Ovary (tissue), 9 donors: ENCODE data around the gene HLCS. TPM values are rescaled to one million over a fixed set of nuclear protein-coding genes. Genes with fewer than 3 reads are reported as not detected.

Source experiments
- DNase-seq, 5 donors: peaks; one replicate each; pipeline ENCODE4 v3.0.0-alpha.2; 2019 to 2020
- H3K27ac ChIP-seq, 2 donors: fragments of 200-600 bp; one replicate each; pipeline versions ENCODE4 v1.5.1 to v1.8.0; 2019 to 2022
- H3K27me3 ChIP-seq: fragments of 200-600 bp; one replicate; pipeline ENCODE4 v1.8.0; 2022
- H3K36me3 ChIP-seq: fragments of 200-600 bp; sonication (generic); one replicate; pipeline ENCODE4 v1.5.1; 2019
- H3K4me1 ChIP-seq: one replicate; pipeline ENCODE4 v1.8.1; 2013; ENCODE audit warnings: mild to moderate bottlenecking, moderate library complexity; ENCODE audit not compliant: insufficient read depth
- H3K4me3 ChIP-seq: fragments of 200-600 bp; sonication (generic); one replicate; pipeline ENCODE4 v1.5.1; 2017
- H3K9me3 ChIP-seq, 2 donors: fragments of 200-600 bp in 1 of 2; sonication (generic) in 1 of 2; one replicate each; pipeline versions ENCODE4 v1.5.1 to v1.8.1; 2013 to 2019; ENCODE audit warnings: mild to moderate bottlenecking in 1 of 2, moderate library complexity in 1 of 2
- CTCF ChIP-seq, 3 donors: fragments of 450-650 bp in 2 of 3; fragments of 200-600 bp in 1 of 3; IDR thresholded peaks; one replicate each; pipeline versions ENCODE4 v1.5.1 to v1.8.0; 2016 to 2022; ENCODE audit warnings: antibody characterized with exemption in 3 of 3, mild to moderate bottlenecking in 1 of 3
- EP300 ChIP-seq: sonication (generic); formaldehyde crosslinking; IDR thresholded peaks from one replicate; pipeline ENCODE4 v1.6.1; 2017; ENCODE audit warnings: antibody characterized with exemption
- POLR2A ChIP-seq: fragments of 450-650 bp; IDR thresholded peaks from one replicate; pipeline ENCODE4 v1.6.1; 2017; ENCODE audit warnings: antibody characterized with exemption, mild to moderate bottlenecking, moderate library complexity
- WGBS, 3 donors: extraction: QIAGEN DNeasy Blood & Tissue Kit in 1 of 3; methylation state at CpG; one replicate each; pipeline versions ENCODE4 v1.1.5 to v1.1.7; 2013 to 2017; 5-methylcytosine and 5-hydroxymethylcytosine counted together
- intact Hi-C, 4 donors: fragments of 100-400 bp; cut with DNase I; formaldehyde crosslinking; loops; one replicate each; pipeline versions ENCODE4 v1.11.0 to v1.15.1; 2022 to 2023
- polyA plus RNA-seq, 2 donors: library from polyadenylated mRNA; stranded (reverse); fragments of 200-250 nt in 1 of 2; fragments of 350-450 nt in 1 of 2; fragmentation: Illumina TruSeq in 1 of 2; extraction: RNeasy Lipid Tissue Mini Kit (QIAGEN cat#74804) in 1 of 2; gene quantifications; one replicate each; pipeline ENCODE4 v1.2.3, GENCODE V29; 2013 to 2014
- total RNA-seq, 7 donors: library from RNA; depleted of rRNA in 2 of 7; stranded (reverse); fragments of >200 nt in 2 of 7; fragmentation: NEBNext Ultra II Directional in 3 of 7; extraction: Animal tissue kit (Norgen Biotek cat#: 25700) in 3 of 7; gene quantifications; one replicate each; pipeline versions ENCODE4 v1.1.0 to v1.2.4, GENCODE V29; 2016 to 2023
- donor health status: DM: no; HTN: no; CAD: no; lungs with moderate emphysema.
- donor health status: DM: no; HTN: no; CAD: no.
- donor health status: Bipolar disorder and iron deficiency.
- donor health status: DM: yes; HTN: yes; CAD: no.
- donor health status: DM: no; HTN: no; CAD: no.
- donor health status: DM: yes; HTN: yes; CAD: no.

The HLCS gene
- total and polyA plus RNA-seq, 9 donors, result 4.0 to 20.3 (median 12.4) TPM

DNA sequence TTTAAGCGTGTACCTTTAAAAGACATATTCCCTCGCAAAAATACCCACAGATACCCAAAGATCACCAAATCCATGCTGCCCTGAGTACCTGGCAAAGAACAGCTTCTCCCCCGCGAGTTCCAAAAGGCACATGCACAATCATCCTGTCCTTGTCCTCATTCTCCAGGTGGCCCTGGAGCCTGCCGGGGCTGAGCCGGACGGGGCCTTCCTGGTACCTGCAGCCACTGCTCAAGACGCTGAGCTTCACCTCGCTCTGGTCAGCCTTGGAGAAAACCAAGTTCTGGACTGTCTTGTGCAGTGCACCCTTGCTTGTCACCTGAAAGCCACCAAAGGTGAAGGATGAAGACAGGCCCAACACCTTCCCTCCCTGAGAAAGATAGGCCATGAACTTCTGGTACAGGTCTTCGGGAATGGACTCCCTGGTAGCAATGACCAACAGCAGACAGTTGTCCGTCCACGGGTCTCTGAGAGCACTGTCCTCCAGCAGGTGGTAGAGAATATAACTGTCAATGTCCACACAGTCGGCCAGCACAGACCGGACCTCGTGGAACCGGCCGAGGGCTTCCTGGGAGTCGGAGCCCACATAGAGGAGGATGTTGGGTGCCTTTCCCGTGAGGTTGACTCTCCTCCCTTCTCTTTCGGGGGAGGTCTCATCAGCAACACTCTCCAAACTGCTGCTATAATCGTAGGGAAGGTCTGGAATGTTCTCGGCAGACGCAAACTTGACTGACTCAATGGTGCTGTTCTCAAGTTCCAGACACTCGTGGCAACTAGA, 29.9 kb downstream of the HLCS start:
- peaks cover 2% of the 10 kb centered on the region for H3K4me1 ChIP-seq
- H3K27ac ChIP-seq, result no peak overlapping the region
- no peak for TF ChIP-seq CTCF (IDR thresholded peaks at IDR 0.05)
- no peak for TF ChIP-seq EP300
- no peak for TF ChIP-seq POLR2A
- intact Hi-C loops, result no loop called here
- H3K9me3 ChIP-seq, result no peaks in the 10 kb centered on the region
- 92 to 98% (median 92%) methylated on average over 24 of the region's 24 CpGs for WGBS, 3 donors
- H3K4me3 ChIP-seq, result no peak overlapping the region
- no peaks in the 10 kb centered on the region for H3K36me3 ChIP-seq
- no peak for DNase-seq
- no peaks in the 10 kb centered on the region for H3K27me3 ChIP-seq

DNA sequence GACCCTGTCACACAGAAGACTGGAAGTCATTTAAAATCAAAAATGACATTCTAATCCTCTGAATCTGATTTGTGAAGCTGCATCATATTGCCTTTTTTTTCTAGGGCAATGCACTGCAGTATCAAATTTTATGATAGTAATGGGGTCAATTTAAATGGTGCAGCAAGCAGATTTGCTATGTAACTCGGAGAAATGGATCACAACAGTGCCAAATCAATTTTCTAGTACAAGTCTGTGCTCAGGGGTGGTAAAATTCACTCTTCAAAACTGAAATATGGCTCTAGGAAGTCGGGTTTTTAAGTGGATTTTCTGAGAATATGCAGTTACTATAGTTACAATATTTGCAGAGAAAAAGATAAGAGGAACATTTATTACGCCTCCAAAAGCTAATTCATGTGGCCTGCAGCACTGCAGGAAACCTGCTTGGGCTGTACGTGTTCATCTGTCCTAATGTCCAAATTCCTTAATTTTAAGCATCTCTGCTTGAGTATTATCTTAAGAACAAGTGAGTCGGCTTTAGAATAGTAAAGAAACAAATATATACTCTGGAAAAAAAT, 31.5 kb downstream of the HLCS start:
- no peaks in the 10 kb centered on the region for H3K27me3 ChIP-seq
- WGBS, 3 donors, result 28 to 44% (median 39%) methylated on average over 5 of the region's 5 CpGs
- no peak for DNase-seq
- H3K9me3 ChIP-seq, result no peaks in the 10 kb centered on the region
- H3K27ac ChIP-seq, result no peak overlapping the region
- TF ChIP-seq CTCF (IDR thresholded peaks at IDR 0.05), result no peak
- no peak for TF ChIP-seq POLR2A
- no peak for TF ChIP-seq EP300
- peaks cover 2% of the 10 kb centered on the region for H3K4me1 ChIP-seq
- intact Hi-C loops, result no loop called here
- H3K36me3 ChIP-seq, result no peaks in the 10 kb centered on the region
- no peak overlapping the region for H3K4me3 ChIP-seq

- Histone ChIP-seq H3K9me3 (no peaks in the 10 kb centered on the region), H3K27ac (no peak overlapping the region), H3K27me3 (no peaks in the 10 kb centered on the region), H3K36me3 (no peaks in the 10 kb centered on the region), H3K4me1 (peaks cover 5% of the 10 kb centered on the region), H3K4me3 (no peak overlapping the region)
- DNase-seq, result no peak
- WGBS, 3 donors, result 67 to 75% (median 73%) methylated on average over 3 of the region's 3 CpGs
- intact Hi-C loops, result no loop called here
- TF ChIP-seq POLR2A, result no peak
- TF ChIP-seq EP300, result no peak
- no peak for TF ChIP-seq CTCF (IDR thresholded peaks at IDR 0.05)
Observed at GRCh38 chr21:36932161-36932816, 34.2 kb downstream of the HLCS start.

DNA sequence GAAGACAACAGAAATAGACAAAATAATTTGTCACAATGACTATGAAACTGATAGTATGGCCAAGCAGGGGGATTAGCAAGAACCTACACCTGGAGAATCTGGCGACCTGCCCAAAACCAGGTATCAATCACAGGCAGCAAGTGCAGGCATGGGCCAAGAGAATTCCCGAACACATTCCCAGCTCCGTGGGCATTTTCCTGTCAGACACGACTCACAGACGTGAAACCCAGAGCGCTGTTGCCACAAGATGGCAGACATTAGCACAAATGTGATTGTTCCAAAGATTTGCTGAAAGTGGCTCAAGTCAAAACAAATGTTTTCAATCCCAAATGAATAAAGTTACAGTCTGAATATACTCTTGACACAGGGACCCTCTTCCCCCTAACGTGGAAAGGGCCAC, 36.8 kb downstream of the HLCS start:
- Histone ChIP-seq H3K9me3 (no peaks in the 10 kb centered on the region), H3K36me3 (no peaks in the 10 kb centered on the region), H3K27ac (no peak overlapping the region), H3K27me3 (no peaks in the 10 kb centered on the region), H3K4me1 (peaks cover 7% of the 10 kb centered on the region), H3K4me3 (no peak overlapping the region)
- 67 to 76% (median 71%) methylated on average over 7 of the region's 7 CpGs for WGBS, 3 donors
- intact Hi-C loops, result loop anchor here (5.0 to 10.0 kb wide), 5 partner anchors 182 to 507 kb away; no protein-coding TSS in a partner anchor
- DNase-seq, result peak in 2 of 5 donors; percentile 33 to 39
- TF ChIP-seq POLR2A, result no peak
- TF ChIP-seq CTCF (IDR thresholded peaks at IDR 0.05), result no peak
- TF ChIP-seq EP300, result no peak
